Heart right ventricle (tissue), 16 donors: Measurements from ENCODE around the gene PGBD2. TPM values are rescaled to one million over a fixed set of nuclear protein-coding genes. Genes with fewer than 3 reads are reported as not detected.

ENCODE experiments used
- ATAC-seq, 8 donors: fragments of 200-7000 bp; cut with Tn5 transposase; one replicate each; pipeline ENCODE4 v1.9.1; 2020; ENCODE audit warnings: mild to moderate bottlenecking in 8 of 8, moderate library complexity in 8 of 8, moderate number of reproducible peaks in 1 of 8
- DNase-seq, 2 donors: peaks; one replicate each; pipeline ENCODE4 v3.0.0-alpha.2; 2020
- H3K27ac ChIP-seq, 10 donors: fragments of 200-600 bp; sonication (generic) in 2 of 10; one replicate each; pipeline versions ENCODE4 v1.5.0 to v1.8.0; 2020 to 2022; ENCODE audit warnings: mild to moderate bottlenecking in 3 of 10
- H3K27me3 ChIP-seq, 7 donors: fragments of 200-600 bp; one replicate each; pipeline ENCODE4 v1.8.0; 2021 to 2022; ENCODE audit warnings: mild to moderate bottlenecking in 2 of 7
- H3K36me3 ChIP-seq, 9 donors: fragments of 200-600 bp; sonication (generic) in 1 of 9; one replicate each; pipeline versions ENCODE4 v1.5.0 to v1.8.0; 2020 to 2022; ENCODE audit warnings: mild to moderate bottlenecking in 2 of 9
- H3K4me1 ChIP-seq, 9 donors: fragments of 200-600 bp; sonication (generic) in 1 of 9; one replicate each; pipeline versions ENCODE4 v1.5.0 to v1.8.0; 2020 to 2022; ENCODE audit warnings: mild to moderate bottlenecking in 4 of 9
- H3K4me3 ChIP-seq, 10 donors: fragments of 200-600 bp; sonication (generic) in 2 of 10; one replicate each; pipeline versions ENCODE4 v1.5.0 to v1.8.0; 2020 to 2022; ENCODE audit warnings: mild to moderate bottlenecking in 7 of 10, moderate library complexity in 2 of 10
- H3K9me3 ChIP-seq, 11 donors: fragments of 200-600 bp in 10 of 11; sonication (generic) in 2 of 11; one replicate each; pipeline versions ENCODE4 v1.5.0 to v1.8.0; 2013 to 2022; ENCODE audit warnings: mild to moderate bottlenecking in 2 of 11, control low read depth in 1 of 11, moderate library complexity in 1 of 11
- WGBS, 2 donors: extraction: QIAGEN DNeasy Blood & Tissue Kit; methylation state at CpG; one replicate each; pipeline ENCODE4 v1.1.7; 2013; ENCODE audit warnings: inconsistent platforms in 1 of 2; 5-methylcytosine and 5-hydroxymethylcytosine counted together
- intact Hi-C, 10 donors: fragments of 100-400 bp; cut with DNase I; formaldehyde crosslinking; loops; one replicate each; pipeline versions ENCODE4 v1.11.1 to v1.14.2; 2022
- polyA plus RNA-seq, 2 donors: library from polyadenylated mRNA; stranded (reverse); fragments of 200-250 nt; gene quantifications; one replicate each; pipeline ENCODE4 v1.2.3, GENCODE V29; 2013
- total RNA-seq, 10 donors: library from RNA; stranded (reverse); fragmentation: NEBNext Ultra II Directional in 3 of 10; extraction: Animal tissue kit (Norgen Biotek cat#: 25700) in 3 of 10; gene quantifications; one replicate each; pipeline versions ENCODE4 v1.2.1 to v1.2.4, GENCODE V29; 2021 to 2023
- TF ChIP-seq, protein P1 (sequence below), 9 donors: fragments of 200-600 bp; sonication (generic) in 2 of 9; IDR thresholded peaks; one replicate each; pipeline versions ENCODE4 v1.5.0 to v1.8.0; 2021 to 2022; ENCODE audit warnings: antibody characterized with exemption in 9 of 9, mild to moderate bottlenecking in 5 of 9, moderate library complexity in 1 of 9
- donor health status: Arrhythmogenic right ventricular cardiomyopathy.
- donor health status: ischemic (EF 13 %, LVEDD 7.1; RV severe dilation, severe dysfunction).
- donor health status: healthy with polysubstance abuse.
- donor health status: DM: no; HTN: yes; CAD: no.
- donor health status: DM: no; HTN: no; CAD: no.
- donor health status: ischemic (EF 25% LVEDD 6.9; RV normal size, moderate dysfunction).
- donor health status: ischemic (EF 25% LVEDD 5.7; RV mildly dilated, moderate dysfunction).
- donor health status: healthy.
- donor health status: DM: yes; HTN: yes; CAD: no.
- donor health status: Ischemic cardiomyopathy.
- donor health status: ischemic (EF 35%, LVEDD 5.7; RV mildly dilated, moderate dysfunction).
- donor health status: nonischemic (EF 11% LVEDD 7.7; RV severe dilation, severe dysfunction).
- donor health status: DM: yes; HTN: yes; CAD: no.
- donor health status: PGD.
- donor health status: ischemic (EF 29% LVEDD 5.4; RV normal size, mild dysfunction).
- donor health status: nonischemic (EF 23%, LVEDD 6.1; RV moderate dilation, normal function).

PGBD2 gene
- total and polyA plus RNA-seq, 12 donors: 1.3 to 3.4 (median 2.2) TPM

DNA sequence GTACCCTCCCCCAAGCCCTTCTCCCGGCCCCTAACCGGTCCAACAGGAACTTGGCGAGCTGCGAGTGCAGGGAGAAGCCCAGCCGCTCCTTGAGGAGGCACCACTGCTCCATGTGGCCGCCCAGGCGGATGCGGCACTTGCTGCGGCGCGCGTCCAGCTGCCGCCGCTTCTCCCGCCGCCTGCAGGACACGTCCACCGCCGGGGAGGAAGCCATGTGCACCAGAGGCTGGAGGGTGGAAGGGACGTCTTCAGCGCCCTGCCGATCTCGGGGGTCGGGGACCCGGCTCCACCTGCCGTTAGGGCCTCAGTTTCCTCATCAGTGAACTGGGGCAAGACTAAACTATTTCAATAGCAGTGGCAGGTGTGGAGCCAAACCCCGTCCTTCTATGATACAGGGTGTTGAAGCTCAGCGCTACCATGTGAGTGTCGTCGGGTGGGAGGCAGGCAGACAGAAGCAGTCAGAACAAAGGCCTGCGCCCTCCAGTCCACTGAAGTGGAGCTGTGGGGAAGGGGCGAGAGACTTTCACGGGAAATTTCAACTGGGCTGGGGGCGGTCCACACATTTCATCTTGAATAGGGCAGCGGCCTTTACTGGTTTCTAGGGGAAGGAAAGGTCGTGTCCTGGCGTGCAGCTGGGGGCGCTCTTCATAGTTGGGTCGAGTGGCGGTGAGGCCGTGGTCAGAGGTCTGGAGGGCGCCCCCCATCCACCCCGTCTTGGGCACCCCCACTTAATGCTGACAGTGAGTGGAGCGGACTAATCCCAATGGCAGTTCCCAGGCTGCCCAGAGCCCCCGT lies 47.7 kb upstream of the PGBD2 start:
- TF ChIP-seq, protein P1, sequence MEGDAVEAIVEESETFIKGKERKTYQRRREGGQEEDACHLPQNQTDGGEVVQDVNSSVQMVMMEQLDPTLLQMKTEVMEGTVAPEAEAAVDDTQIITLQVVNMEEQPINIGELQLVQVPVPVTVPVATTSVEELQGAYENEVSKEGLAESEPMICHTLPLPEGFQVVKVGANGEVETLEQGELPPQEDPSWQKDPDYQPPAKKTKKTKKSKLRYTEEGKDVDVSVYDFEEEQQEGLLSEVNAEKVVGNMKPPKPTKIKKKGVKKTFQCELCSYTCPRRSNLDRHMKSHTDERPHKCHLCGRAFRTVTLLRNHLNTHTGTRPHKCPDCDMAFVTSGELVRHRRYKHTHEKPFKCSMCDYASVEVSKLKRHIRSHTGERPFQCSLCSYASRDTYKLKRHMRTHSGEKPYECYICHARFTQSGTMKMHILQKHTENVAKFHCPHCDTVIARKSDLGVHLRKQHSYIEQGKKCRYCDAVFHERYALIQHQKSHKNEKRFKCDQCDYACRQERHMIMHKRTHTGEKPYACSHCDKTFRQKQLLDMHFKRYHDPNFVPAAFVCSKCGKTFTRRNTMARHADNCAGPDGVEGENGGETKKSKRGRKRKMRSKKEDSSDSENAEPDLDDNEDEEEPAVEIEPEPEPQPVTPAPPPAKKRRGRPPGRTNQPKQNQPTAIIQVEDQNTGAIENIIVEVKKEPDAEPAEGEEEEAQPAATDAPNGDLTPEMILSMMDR (IDR thresholded peaks at IDR 0.05): peak in 7 of 9 donors; percentile 17 to 68 (median 40)
- intact Hi-C loops: loop anchor here in 6 of 10 donors (1.0 to 2.0 kb wide), 4 partner anchors 19 to 49 kb away; partner anchors contain the start of genes ZNF672 (in 3 of the 6) and PGBD2 (in 1 of the 6)
- H3K27ac ChIP-seq: peak overlapping the region in 9 of 10 donors; percentile 76 to 97 (median 93)
- peak; percentile 51 to 75 (median 66) for ATAC-seq
- H3K9me3 ChIP-seq: no peaks in the 10 kb centered on the region
- DNase-seq: peak; percentile 48 to 69
- H3K4me3 ChIP-seq: peak overlapping the region; percentile 43 to 80 (median 64)
- 1 to 2% methylated on average over 43 to 45 of the region's 45 CpGs for WGBS, 2 donors
- peaks cover 9 to 42% (median 24%) of the 10 kb centered on the region in 9 donors for H3K4me1 ChIP-seq
- peaks cover 0 to 21% (median 0%) of the 10 kb centered on the region in 9 donors for H3K36me3 ChIP-seq
- no peaks in the 10 kb centered on the region for H3K27me3 ChIP-seq

DNA sequence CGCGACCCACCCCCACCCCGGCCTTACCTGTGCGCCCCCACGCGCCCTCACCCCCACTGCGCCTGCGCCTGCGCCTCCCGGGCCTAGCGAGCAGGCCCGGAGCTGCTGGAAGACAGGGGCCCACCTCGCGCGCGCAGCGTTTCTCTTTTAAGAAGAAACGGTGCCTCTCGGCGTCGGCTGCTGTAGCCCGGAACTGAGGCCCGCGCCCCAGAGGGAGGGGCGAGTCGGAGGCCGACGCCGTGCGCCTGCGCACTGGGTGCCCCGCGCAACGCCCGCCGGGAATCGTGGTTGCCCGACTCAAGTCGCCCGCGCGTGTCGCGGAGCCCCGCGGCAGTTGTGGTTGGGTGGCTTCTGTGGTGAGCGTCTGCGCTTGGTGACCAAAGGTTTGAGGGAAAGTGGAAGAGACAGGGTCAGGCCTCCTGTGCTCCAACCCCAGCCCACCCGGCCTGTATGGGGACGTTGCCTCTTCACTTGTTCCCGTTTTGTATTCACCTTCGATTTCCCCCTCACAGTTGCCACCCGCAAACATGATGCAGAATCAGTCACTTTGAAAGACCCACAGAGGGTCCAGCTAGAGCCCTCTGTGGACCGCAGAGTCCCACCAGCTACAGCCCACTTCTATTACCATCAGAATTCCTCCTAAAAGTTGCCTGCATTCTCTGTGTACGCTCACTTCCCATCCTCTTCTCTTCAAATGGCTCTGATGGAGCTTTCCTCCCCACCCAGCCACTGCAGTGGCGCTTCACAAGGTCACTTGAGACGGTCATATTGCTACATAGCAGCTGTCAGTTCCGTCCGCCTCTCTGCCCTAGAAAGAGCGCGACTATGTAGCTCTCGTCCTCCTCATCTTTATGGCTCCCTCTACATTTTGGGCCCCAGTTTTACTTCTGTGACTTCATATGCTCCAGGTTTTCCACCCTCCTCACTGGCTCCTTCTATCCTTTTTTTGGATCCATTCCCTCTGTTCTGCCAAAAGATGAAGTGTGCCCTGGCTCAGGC lies 46.8 kb upstream of the PGBD2 start, which contains the start of gene ZNF692:
Gene ZNF692, minus strand, starts transcription at position 195 of the 999 bp plus-strand sequence. CDS start 776 bp downstream, outside the sequence.
- Histone ChIP-seq H3K27me3 (no peaks in the 10 kb centered on the region), H3K9me3 (no peaks in the 10 kb centered on the region), H3K4me3 (peak within 1 kb of the TSS; percentile 43 to 80 (median 64)), H3K4me1 (peaks cover 13 to 47% (median 33%) of the 10 kb centered on the region in 9 donors), H3K36me3 (peaks cover 0 to 12% (median 0%) of the 10 kb centered on the region in 9 donors), H3K27ac (peak within 1 kb of the TSS; percentile 59 to 97 (median 93))
- ATAC-seq (peak; percentile 93 to 96 (median 95)), DNase-seq (peak; percentile 97 to 98)
- TF ChIP-seq, protein P1 (IDR thresholded peaks at IDR 0.05): peak in 2 of 9 donors; percentile 8 to 25
- 5 to 6% methylated on average over 61 to 62 of the region's 62 CpGs for WGBS, 2 donors
- intact Hi-C loops: loop anchor here in 6 of 10 donors (1.0 to 2.0 kb wide), 5 partner anchors 20 to 48 kb away; partner anchors contain the start of genes ZNF672 (in 4 of the 6) and PGBD2 (in 2 of the 6)

DNA sequence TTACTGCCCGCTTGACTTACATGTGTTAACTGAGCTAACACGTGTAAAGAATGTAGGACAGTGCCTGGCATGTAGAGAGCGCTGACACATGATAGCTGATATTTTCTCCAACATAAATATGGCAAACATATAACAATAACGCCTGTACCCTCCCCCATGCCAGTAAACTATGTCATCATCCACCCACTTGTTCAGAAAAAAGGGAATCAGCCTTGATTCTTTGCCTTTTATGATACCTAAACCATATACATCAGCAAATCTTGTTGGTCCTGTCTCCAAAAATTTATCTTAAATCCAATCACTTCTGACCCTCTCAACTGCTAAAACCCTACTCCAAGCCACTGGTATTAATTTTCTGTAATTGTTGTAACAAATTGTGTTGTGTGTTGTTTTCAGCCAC lies 46.0 kb upstream of the PGBD2 start:
- Histone ChIP-seq H3K27me3 (no peaks in the 10 kb centered on the region), H3K9me3 (no peaks in the 10 kb centered on the region), H3K4me1 (peaks cover 13 to 48% (median 35%) of the 10 kb centered on the region in 9 donors), H3K36me3 (peaks cover 0 to 8% (median 0%) of the 10 kb centered on the region in 9 donors), H3K4me3 (no peak overlapping the region), H3K27ac (peak overlapping the region in 5 of 10 donors; percentile 92 to 97 (median 95))
- intact Hi-C loops: loop anchor here in 1 of 10 donors (2.0 kb wide), 1 partner anchor 45 kb away; no protein-coding TSS in a partner anchor
- no peak for DNase-seq
- 87 to 88% methylated on average over 4 of the region's 4 CpGs for WGBS, 2 donors
- no peak for ATAC-seq
- TF ChIP-seq, protein P1 (IDR thresholded peaks at IDR 0.05): no peak
